Neural cell (in vitro differentiated cells): ENCODE data around the gene ST6GALNAC4.

Experiments
- EZH2 ChIP-seq: fragments of 200-600, 300-800 bp; shearing (Covaris generic), sonication (generic); IDR thresholded peaks from 2 replicates; pipeline ENCODE4 v1.6.1; 2014; ENCODE audit warnings: antibody characterized with exemption, low read length, borderline replicate concordance, mild to moderate bottlenecking; ENCODE audit not compliant: insufficient read depth, poor library complexity, severe bottlenecking
- POLR2AphosphoS5 ChIP-seq: IDR thresholded peaks from 2 replicates; pipeline ENCODE4 v1.6.1; 2012
- RAD21 ChIP-seq: fragments of 450-650 bp; conservative IDR thresholded peaks from 2 replicates; pipeline ENCODE4 v1.6.1; 2014; ENCODE audit warnings: antibody characterized with exemption, mild to moderate bottlenecking, moderate library complexity
- SMC3 ChIP-seq: fragments of 450-650 bp; conservative IDR thresholded peaks from 2 replicates; pipeline ENCODE4 v1.6.1; 2014; ENCODE audit warnings: antibody characterized with exemption, mild to moderate bottlenecking, moderate library complexity; ENCODE audit not compliant: poor library complexity
- TF ChIP-seq, protein P1 (sequence below): fragments of 450-650 bp; IDR thresholded peaks from 2 replicates; pipeline ENCODE4 v1.5.1; 2014; ENCODE audit warnings: antibody characterized with exemption, mild to moderate bottlenecking, moderate library complexity; ENCODE audit not compliant: poor library complexity, severe bottlenecking

- TF ChIP-seq SMC3, result no peak
- no peak for TF ChIP-seq EZH2
- no peak for TF ChIP-seq RAD21
- no peak for TF ChIP-seq POLR2AphosphoS5
- TF ChIP-seq, protein P1, sequence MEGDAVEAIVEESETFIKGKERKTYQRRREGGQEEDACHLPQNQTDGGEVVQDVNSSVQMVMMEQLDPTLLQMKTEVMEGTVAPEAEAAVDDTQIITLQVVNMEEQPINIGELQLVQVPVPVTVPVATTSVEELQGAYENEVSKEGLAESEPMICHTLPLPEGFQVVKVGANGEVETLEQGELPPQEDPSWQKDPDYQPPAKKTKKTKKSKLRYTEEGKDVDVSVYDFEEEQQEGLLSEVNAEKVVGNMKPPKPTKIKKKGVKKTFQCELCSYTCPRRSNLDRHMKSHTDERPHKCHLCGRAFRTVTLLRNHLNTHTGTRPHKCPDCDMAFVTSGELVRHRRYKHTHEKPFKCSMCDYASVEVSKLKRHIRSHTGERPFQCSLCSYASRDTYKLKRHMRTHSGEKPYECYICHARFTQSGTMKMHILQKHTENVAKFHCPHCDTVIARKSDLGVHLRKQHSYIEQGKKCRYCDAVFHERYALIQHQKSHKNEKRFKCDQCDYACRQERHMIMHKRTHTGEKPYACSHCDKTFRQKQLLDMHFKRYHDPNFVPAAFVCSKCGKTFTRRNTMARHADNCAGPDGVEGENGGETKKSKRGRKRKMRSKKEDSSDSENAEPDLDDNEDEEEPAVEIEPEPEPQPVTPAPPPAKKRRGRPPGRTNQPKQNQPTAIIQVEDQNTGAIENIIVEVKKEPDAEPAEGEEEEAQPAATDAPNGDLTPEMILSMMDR, result no peak
Measured at GRCh38 chr9:127884427-127884911, 32.4 kb downstream of the ST6GALNAC4 start.
